Activated naive CD8-positive, alpha-beta T cell treated with anti-CD3 and anti-CD28 coated beads, Interleukin-2, amount 10 ng/mL, durations not matched to agents 7 days and 5 days (primary cell): ENCODE results near the gene CFAP54. TPM values are rescaled to one million over a fixed set of nuclear protein-coding genes. Genes with fewer than 3 reads are reported as not detected.

Experiments used
- ATAC-seq: fragments of 150-1000 bp; cut with Tn5 transposase; one replicate; pipeline ENCODE4 v1.10.0; 2021; ENCODE audit warnings: low read depth, moderate library complexity
- POLR2A ChIA-PET: fragments of 350-600 bp; sonication (Branson Sonifier 250); formaldehyde crosslinking; loops from one replicate; lab custom pipeline; 2021; ENCODE audit warnings: antibody characterized with exemption; lab: Charles Lee
- DNase-seq: peaks from one replicate; pipeline ENCODE4 v3.0.0; 2021
- H3K27ac Mint-ChIP-seq: one replicate; pipeline ENCODE4 v1.8.0; 2022; ENCODE audit warnings: mild to moderate bottlenecking, mixed read lengths
- H3K27me3 Mint-ChIP-seq: one replicate; pipeline ENCODE4 v1.8.0; 2022; ENCODE audit warnings: mild to moderate bottlenecking, moderate library complexity, mixed read lengths
- H3K36me3 Mint-ChIP-seq: one replicate; pipeline ENCODE4 v1.8.0; 2021; ENCODE audit warnings: mild to moderate bottlenecking, mixed read lengths
- H3K4me1 Mint-ChIP-seq: one replicate; pipeline ENCODE4 v1.8.0; 2021; ENCODE audit warnings: mixed read lengths
- H3K4me3 Mint-ChIP-seq: one replicate; pipeline ENCODE4 v1.8.0; 2022; ENCODE audit warnings: mild to moderate bottlenecking, moderate library complexity, mixed read lengths
- H3K9me3 Mint-ChIP-seq: one replicate; pipeline ENCODE4 v1.8.0; 2021; ENCODE audit warnings: mixed read lengths
- total RNA-seq, 2 experiments: library from RNA; stranded (reverse); gene quantifications; one replicate each; pipeline ENCODE4 v1.2.3, GENCODE V29; 2021

CFAP54 gene
- total RNA-seq, 2 experiments from 2014 or later = 0.94 to 1.8 TPM

DNA sequence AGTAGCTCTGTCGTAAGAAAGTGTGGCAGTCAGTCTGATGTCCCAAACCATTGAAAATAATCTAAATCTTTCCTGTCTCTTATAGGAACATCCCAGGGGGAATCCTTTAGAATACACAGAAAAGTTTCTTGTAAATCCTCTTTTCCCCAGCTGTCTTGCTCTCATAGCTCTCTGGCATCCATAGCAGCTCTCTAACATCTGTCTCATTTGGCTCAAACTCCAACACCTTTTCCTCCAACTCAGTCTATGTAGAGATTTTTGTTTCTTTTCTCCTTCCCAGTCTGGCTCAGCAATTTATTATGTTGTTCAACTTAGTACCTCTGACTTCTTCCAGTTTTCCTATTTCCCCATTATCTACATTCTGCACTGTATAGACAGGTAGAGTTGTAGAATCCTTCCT is 333.3 kb downstream of the CFAP54 start:
- DNase-seq (no peak), ATAC-seq (no peak)
- H3K27ac Mint-ChIP-seq = no peak overlapping the region
- H3K9me3 Mint-ChIP-seq = no peaks in the 10 kb centered on the region
- H3K4me3 Mint-ChIP-seq = no peak overlapping the region
- H3K27me3 Mint-ChIP-seq = peaks cover 3% of the 10 kb centered on the region
- H3K36me3 Mint-ChIP-seq = no peaks in the 10 kb centered on the region
- POLR2A ChIA-PET = no interaction called here
- H3K4me1 Mint-ChIP-seq = no peaks in the 10 kb centered on the region

DNA sequence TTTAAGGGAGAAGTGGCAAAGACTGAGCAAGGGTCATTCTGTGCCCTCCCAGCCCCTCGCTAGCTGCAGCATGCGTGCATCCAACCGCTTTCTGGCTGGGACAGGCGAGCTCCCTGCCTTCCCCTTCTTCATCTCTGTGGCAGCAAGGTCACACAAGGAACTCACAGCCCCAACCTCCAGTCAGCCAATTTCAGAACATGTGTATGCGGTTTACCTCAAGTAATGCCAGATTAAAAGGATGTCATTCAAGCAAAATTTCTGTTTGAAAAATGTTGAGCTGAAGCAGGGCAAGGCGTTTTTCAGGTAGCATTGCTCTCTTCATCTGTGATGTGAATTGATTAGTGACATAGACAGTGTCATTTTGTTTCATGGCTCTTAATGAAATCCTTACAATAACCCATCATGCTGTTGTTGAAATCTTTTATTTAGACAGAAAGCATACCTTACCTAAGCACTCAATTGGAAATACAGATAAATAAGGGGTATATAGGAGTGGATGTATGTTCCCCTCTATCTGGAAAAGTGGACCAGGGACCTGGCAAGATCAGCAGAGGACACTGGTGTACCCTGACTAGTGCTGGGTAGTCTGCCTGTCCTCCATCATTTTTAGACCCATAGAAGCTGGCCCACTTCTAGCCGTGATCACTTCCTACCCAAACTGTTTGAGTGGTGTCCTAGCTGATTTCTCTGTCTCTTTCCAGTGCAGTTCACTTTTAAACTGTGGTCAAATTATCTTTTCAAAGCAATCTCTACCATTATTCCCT is 334.9 kb downstream of the CFAP54 start:
- peak; percentile 46 for ATAC-seq

DNA sequence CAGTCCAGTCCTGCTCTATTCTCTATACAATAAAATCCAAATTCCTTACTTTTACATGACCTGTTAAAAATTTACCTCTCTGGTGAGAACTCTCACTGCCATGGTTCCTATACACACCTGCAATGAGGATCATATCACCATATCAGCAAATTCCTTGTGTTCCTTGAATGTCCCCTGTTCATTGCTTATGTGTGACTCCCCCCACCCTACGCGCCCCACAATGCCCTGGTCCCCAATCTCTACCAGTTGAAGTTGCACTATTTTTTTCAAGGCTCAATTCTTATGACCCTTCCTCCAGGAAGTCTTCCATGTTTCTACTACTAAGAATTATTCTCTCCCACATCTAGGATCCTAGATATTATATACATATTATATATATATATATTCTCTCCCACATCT is 335.5 kb downstream of the CFAP54 start:
- POLR2A ChIA-PET = no interaction called here
- Mint-ChIP-seq H3K4me1 (no peaks in the 10 kb centered on the region), H3K27me3 (peaks cover 3% of the 10 kb centered on the region), H3K9me3 (no peaks in the 10 kb centered on the region), H3K27ac (no peak overlapping the region), H3K36me3 (no peaks in the 10 kb centered on the region), H3K4me3 (no peak overlapping the region)
- DNase-seq (no peak), ATAC-seq (peak; percentile 53)

More for the DNA sequence above, 334.9 kb downstream of the CFAP54 start:
- Mint-ChIP-seq H3K36me3 (no peaks in the 10 kb centered on the region), H3K27ac (no peak overlapping the region), H3K4me1 (no peaks in the 10 kb centered on the region), H3K27me3 (peaks cover 3% of the 10 kb centered on the region), H3K9me3 (no peaks in the 10 kb centered on the region), H3K4me3 (no peak overlapping the region)
- POLR2A ChIA-PET = no interaction called here
- DNase-seq = no peak

DNA sequence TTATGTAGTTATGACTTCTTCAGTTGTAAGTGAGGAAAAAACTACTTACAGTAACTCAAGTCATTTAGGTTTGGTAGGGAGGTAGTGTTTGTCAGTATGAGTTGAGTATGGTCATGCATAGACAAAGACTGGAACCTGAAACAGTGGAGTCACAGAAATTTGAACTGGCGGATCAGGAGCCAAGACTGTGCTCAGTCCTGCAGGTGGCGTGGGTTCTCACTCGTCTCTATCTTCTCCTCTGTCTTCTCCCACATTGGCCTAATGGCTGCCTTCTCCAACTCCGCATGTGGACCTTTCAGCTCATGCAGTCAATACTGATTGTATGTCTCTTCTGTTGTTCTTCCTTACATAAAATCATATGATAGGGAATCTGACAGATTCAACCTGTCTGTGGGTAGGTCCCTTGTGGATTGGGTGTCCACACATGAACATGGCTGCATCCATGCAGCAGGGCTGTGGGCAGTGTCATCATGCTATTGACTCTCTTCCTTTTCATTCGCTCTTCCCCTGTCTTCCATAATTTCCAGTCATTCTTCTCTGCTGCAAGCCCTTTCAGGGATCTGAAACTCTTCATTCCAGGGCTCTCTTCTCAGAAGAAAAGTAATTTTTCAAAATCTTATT is 338.9 kb downstream of the CFAP54 start:
- ATAC-seq (peak; percentile 62), DNase-seq (no peak)
- H3K4me1 Mint-ChIP-seq = no peaks in the 10 kb centered on the region
- H3K36me3 Mint-ChIP-seq = no peaks in the 10 kb centered on the region
- H3K27me3 Mint-ChIP-seq = no peaks in the 10 kb centered on the region
- H3K9me3 Mint-ChIP-seq = no peaks in the 10 kb centered on the region
- no peak overlapping the region for H3K27ac Mint-ChIP-seq
- H3K4me3 Mint-ChIP-seq = no peak overlapping the region
- POLR2A ChIA-PET = no interaction called here

DNA sequence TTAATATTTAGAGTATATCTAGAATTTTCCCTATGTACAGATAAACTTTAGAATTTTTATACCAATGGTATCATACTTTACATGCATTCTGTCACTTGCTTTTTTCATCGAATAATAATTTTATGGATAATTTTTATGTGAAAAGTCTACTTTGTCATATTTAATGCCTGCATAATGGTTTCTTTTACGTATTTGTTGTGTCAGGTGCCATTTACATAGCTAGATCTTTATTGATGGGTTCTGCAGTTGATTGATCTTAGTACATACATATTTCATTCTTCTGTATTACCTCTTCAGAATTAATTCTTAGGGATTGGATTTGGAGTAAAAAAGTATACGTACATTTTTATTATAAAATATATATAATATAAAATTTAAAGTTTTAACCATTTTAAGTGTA is 340.0 kb downstream of the CFAP54 start:
- POLR2A ChIA-PET = no interaction called here
- Mint-ChIP-seq H3K36me3 (no peaks in the 10 kb centered on the region), H3K4me1 (no peaks in the 10 kb centered on the region), H3K27ac (no peak overlapping the region), H3K4me3 (no peak overlapping the region), H3K27me3 (no peaks in the 10 kb centered on the region), H3K9me3 (no peaks in the 10 kb centered on the region)
- DNase-seq (no peak), ATAC-seq (no peak)

DNA sequence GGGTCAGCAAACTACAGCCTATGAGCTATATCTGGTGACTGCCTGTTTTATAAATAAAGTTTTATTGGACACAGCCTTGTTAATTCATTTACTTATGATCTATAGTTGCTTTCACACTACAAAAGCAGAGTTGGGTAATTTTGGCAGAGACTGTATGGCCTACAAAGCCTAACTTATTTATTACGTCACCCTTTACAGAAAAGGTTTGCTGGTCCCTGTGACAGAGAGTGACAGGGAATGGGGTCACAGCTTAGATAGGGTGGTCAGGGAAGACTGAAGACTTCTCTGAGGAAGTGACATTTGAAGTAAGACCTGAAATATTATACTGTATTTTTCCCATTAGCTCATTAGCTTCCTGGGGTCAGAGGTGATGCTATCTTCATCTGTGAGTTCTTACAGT is 342.0 kb downstream of the CFAP54 start:
- DNase-seq (no peak), ATAC-seq (no peak)
- H3K9me3 Mint-ChIP-seq = no peaks in the 10 kb centered on the region
- H3K4me1 Mint-ChIP-seq = no peaks in the 10 kb centered on the region
- H3K4me3 Mint-ChIP-seq = no peak overlapping the region
- H3K27me3 Mint-ChIP-seq = no peaks in the 10 kb centered on the region
- H3K27ac Mint-ChIP-seq = no peak overlapping the region
- POLR2A ChIA-PET = no interaction called here
- H3K36me3 Mint-ChIP-seq = no peaks in the 10 kb centered on the region

DNA sequence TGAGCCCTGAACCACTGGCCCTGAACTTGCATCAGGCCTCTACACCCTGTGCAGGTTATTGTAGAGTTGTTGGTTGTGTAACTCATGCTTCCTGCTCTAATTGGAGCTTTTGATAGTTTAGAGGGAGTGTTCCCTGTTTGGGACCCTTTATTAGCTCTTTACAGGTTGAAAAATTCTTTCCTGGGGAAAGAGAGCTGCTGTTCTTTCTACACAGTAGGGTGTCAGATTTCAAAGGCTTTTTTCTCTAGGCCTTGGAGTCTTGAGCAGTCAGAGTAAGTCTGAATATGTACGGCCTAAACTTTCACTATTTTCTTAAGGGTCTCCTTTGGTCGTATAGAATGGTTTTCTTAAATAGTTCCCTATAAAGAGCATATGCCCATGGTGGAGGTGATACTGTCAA is 356.9 kb downstream of the CFAP54 start:
- ATAC-seq = no peak

DNA sequence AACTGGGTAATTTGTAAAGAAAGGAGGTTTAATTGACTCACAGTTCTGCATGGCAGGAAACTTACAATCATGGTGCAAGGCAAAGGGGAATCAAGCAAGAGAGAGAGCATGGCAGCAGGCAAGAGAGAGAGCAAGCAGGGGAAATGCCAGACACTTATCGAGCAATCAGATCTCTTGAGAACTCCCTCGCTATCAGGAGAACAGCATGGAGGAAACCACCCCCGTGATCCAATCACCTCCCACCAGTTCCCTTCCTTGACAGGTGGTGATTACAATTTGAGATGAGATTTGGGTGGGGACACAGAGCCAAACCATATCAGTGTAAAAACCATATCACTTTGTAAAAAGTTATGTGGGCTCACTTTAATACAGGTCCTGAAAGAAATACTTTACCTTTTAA is 361.3 kb downstream of the CFAP54 start:
- Mint-ChIP-seq H3K9me3 (no peaks in the 10 kb centered on the region), H3K36me3 (no peaks in the 10 kb centered on the region), H3K27me3 (peaks cover 6% of the 10 kb centered on the region), H3K27ac (no peak overlapping the region), H3K4me3 (no peak overlapping the region), H3K4me1 (peaks cover 2% of the 10 kb centered on the region)
- ATAC-seq (no peak), DNase-seq (no peak)
- POLR2A ChIA-PET = no interaction called here

More for the DNA sequence above, 356.9 kb downstream of the CFAP54 start:
- no peaks in the 10 kb centered on the region for H3K9me3 Mint-ChIP-seq
- no peak overlapping the region for H3K4me3 Mint-ChIP-seq
- peaks cover 2% of the 10 kb centered on the region for H3K4me1 Mint-ChIP-seq
- POLR2A ChIA-PET = no interaction called here
- H3K27me3 Mint-ChIP-seq = peaks cover 5% of the 10 kb centered on the region
- H3K27ac Mint-ChIP-seq = no peak overlapping the region
- no peaks in the 10 kb centered on the region for H3K36me3 Mint-ChIP-seq
- no peak for DNase-seq

DNA sequence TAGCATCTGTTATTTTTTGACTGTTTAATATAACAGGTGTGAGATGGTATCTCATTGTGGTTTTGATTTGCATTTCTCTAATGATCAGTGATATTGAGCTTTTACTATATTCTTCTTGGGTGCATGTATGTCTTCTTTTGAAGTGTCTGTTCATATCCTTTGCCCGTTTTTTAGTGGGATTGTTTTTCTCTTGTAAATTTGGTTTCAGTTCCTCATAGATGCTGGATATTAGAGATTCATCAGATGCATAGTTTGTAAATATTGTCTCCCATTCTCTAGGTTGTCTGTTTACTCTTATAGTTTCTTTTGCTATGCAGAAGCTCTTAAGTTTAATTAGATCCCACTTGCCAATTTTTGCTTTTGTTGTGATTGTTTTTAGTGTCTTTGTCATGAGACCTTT is 368.8 kb downstream of the CFAP54 start:
- Mint-ChIP-seq H3K27me3 (peaks cover 11% of the 10 kb centered on the region), H3K4me3 (no peak overlapping the region), H3K4me1 (no peaks in the 10 kb centered on the region), H3K27ac (no peak overlapping the region), H3K36me3 (no peaks in the 10 kb centered on the region), H3K9me3 (peaks cover 1% of the 10 kb centered on the region)
- no peak for ATAC-seq
- no peak for DNase-seq
- POLR2A ChIA-PET = no interaction called here

DNA sequence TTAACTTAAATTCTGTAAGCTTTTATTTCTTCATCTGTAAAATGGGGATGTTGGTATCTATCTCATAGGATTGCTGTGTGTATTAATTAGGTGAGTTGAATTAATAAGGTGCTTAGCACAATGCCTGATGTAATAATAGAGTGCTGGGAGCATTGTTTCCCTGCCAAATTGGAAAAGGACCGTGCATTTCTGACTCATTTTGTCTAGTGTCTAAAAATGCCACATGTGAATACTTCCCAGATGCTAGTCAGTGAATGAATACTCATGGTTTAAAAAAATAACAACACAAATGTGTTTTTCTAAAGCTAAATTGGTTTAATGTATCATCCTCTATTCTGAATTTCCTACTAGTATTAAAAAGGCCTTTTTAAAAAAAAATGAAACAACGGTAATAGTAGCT is 372.3 kb downstream of the CFAP54 start:
- Mint-ChIP-seq H3K36me3 (no peaks in the 10 kb centered on the region), H3K9me3 (peaks cover under 1% of the 10 kb centered on the region), H3K4me3 (no peak overlapping the region), H3K27ac (no peak overlapping the region), H3K27me3 (peaks cover 26% of the 10 kb centered on the region), H3K4me1 (no peaks in the 10 kb centered on the region)
- POLR2A ChIA-PET = no interaction called here
- DNase-seq = no peak
- no peak for ATAC-seq

DNA sequence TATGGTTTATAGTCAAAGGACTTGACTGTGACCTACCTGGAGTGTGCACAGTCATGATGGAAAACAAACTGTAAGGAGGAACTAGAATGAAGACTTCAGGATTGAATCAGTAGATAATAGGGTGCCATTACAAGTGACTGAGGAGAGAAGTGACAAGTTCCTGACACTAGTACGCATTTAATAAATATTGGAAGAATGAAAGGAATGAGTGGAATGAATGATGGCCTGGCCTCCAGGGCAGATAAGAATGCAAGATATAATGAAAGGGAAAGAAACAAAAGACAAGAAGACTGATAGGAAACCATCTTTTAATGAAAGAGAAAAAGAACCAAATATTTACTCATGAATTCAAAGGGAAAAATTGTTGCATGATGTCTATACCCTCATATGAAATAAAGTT is 372.9 kb downstream of the CFAP54 start:
- Mint-ChIP-seq H3K27ac (no peak overlapping the region), H3K4me3 (no peak overlapping the region), H3K4me1 (no peaks in the 10 kb centered on the region), H3K9me3 (no peaks in the 10 kb centered on the region), H3K27me3 (peaks cover 26% of the 10 kb centered on the region), H3K36me3 (no peaks in the 10 kb centered on the region)
- POLR2A ChIA-PET = no interaction called here
- ATAC-seq (no peak), DNase-seq (no peak)

DNA sequence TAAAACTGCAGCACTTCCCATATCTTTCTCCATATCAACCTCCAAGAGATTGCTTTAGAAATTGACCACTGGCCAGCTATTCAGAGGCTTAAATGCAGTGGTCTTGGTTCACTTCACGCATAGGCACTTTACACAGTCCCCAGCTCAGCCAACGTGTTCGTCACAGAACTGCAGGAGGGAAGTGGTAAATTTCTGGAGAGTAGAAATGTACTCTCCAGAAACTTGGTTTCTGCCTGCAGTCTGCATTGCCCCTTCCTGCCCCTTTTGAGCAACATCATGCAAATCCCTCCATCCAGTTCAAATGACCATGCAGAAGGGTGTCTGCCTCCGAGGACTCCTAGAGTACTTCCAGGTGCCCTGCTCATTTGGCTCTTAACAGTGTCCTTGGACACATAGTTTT is 375.0 kb downstream of the CFAP54 start:
- H3K4me1 Mint-ChIP-seq = no peaks in the 10 kb centered on the region
- H3K4me3 Mint-ChIP-seq = no peak overlapping the region
- no peak overlapping the region for H3K27ac Mint-ChIP-seq
- POLR2A ChIA-PET = no interaction called here
- peaks cover 24% of the 10 kb centered on the region for H3K27me3 Mint-ChIP-seq
- no peaks in the 10 kb centered on the region for H3K9me3 Mint-ChIP-seq
- DNase-seq = no peak
- no peak for ATAC-seq
- H3K36me3 Mint-ChIP-seq = no peaks in the 10 kb centered on the region

DNA sequence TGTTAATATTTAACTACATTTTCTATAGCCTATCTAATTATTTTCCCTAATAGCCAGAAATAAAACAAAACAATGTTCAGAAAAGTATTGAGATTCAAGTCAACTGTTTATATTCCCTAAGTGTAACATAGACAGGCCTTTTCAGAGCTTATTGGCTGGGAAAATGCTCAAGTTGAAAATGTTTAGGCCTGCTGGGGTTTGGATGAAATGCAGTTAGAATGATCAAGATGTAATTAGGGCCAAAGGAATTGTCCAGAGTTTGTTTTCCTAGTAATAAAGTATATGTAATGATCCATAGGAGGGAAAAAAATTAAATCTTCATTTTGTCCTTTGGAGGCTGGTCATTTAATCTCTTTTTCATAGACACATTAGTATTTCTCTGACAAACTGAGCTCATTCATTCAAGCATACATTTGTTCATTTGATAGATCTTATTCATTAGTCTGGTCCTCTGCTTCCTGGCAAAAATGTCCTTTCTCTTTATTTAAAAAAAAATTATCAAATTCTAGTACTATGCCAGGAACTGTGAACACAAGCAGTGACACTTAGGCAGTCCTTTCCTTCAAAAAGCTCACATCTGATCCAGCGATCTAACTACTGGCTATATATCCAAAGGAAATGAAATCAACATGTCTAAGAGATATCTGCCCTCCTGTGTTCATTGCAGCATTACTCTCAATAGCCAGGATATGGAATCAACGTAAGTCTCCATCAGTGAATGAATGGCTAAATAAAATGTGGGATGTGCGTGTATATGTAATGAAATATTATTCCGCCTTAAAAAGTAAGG is 377.6 kb downstream of the CFAP54 start:
- ATAC-seq = no peak
- Mint-ChIP-seq H3K27me3 (peaks cover 33% of the 10 kb centered on the region), H3K9me3 (no peaks in the 10 kb centered on the region), H3K27ac (no peak overlapping the region), H3K4me3 (no peak overlapping the region), H3K4me1 (no peaks in the 10 kb centered on the region), H3K36me3 (no peaks in the 10 kb centered on the region)
- POLR2A ChIA-PET = no interaction called here
- DNase-seq = no peak

DNA sequence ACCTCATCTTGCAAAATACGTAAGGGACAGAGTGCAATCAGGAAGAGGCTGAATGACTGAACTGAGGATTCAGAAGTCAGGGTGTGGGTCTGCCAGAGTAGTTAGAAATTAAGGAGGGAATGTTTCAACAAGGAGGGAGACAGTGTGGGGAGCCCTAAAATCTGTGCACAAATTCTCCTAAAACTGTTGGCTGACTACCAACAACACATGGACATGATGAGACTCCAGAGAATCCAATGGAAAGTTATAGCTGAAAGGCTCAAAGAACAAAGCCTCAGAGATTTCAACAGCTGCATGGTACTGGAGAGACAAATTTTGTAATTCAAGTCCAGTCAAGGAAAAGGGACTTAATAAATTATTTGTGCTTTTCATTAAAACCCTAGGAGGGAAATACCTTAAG is 381.6 kb downstream of the CFAP54 start:
- ATAC-seq (no peak), DNase-seq (no peak)
- H3K27me3 Mint-ChIP-seq = peaks cover 15% of the 10 kb centered on the region
- no peaks in the 10 kb centered on the region for H3K4me1 Mint-ChIP-seq
- H3K9me3 Mint-ChIP-seq = no peaks in the 10 kb centered on the region
- no peak overlapping the region for H3K4me3 Mint-ChIP-seq
- no peaks in the 10 kb centered on the region for H3K36me3 Mint-ChIP-seq
- no peak overlapping the region for H3K27ac Mint-ChIP-seq
- POLR2A ChIA-PET = no interaction called here
